Erythroblast (primary cell): ENCODE results near the gene ADCY3.

Experiments
- GATA1 ChIP-seq: IDR thresholded peaks from 2 replicates; pipeline ENCODE4 v1.6.1; 2011; ENCODE audit warnings: low read depth, mild to moderate bottlenecking, control low read depth, low read length, moderate library complexity
- POLR2A ChIP-seq: IDR thresholded peaks from 2 replicates; pipeline ENCODE4 v1.6.1; 2011; ENCODE audit warnings: mild to moderate bottlenecking, low read length

DNA sequence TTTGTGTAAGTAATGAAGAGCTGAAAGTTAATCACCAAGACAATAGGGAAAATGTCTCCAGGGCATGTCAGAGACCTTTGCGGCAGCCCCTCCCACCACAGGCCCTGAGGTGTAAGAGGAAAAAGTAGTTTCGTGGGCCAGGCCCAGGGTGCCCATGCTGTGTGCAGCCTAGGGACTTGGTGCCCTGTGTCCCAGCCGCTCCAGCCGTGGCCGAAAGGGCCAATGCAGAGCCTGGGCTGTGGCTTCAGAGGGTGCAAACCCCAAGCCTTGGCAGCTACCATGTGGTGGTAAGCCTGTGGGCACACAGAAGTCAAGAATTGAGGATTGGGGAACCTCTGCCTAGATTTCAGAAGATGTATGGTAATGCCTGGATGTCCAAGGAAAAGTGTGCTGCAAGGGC is 74.3 kb downstream of the ADCY3 start:
- no peak for TF ChIP-seq POLR2A
- TF ChIP-seq GATA1: no peak
